GM10847 (cell line): ENCODE results near the gene MYH7.

ENCODE experiments used
- POLR2A ChIP-seq: IDR thresholded peaks from 2 replicates; pipeline ENCODE4 v1.6.1; 2011; ENCODE audit not compliant: insufficient read length; ENCODE audit errors: extremely low read depth

MYH7 gene

DNA sequence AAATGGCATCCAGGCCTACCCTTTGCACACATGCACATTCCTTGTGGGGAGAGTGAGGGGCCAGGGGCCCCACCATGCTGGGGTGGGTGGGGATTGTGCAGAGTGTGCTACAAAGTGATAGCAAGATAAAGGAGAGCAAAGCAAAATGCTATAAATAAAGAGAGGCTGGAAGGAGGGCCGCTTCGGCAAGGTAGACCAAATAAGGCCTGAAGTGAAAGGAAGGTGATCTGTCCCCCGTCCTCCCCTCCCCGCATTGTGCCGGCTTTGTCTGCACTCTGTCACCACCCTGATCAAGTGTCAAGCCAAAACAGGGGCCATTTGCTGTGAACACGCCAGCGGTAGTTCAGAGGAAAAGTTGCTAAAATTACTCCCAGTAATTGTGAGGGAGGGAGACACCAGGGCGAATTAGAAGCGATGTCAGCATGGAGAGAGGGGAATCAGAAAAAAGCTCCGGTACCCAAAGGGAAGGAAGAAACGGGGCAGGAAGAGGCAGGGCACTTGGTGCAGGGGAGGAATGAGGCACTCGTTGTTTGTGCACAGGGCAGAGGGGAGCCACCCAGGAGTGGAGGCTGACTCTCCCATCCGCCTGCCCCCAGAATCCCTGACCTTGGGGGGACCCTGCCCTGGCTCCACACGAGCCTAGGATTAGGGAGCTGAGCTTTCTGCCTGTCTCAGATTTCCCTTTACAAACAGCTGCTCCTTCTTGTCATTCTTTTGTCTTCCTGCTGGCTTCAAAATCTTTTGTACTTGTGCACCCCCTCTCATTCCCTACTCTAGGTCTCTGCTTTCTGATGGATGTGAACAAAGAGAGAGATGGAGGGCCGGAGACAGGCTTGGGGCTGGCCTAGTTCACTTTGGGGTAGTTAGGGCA, 2.9 kb upstream of the MYH7 start:
- no peak for TF ChIP-seq POLR2A

DNA sequence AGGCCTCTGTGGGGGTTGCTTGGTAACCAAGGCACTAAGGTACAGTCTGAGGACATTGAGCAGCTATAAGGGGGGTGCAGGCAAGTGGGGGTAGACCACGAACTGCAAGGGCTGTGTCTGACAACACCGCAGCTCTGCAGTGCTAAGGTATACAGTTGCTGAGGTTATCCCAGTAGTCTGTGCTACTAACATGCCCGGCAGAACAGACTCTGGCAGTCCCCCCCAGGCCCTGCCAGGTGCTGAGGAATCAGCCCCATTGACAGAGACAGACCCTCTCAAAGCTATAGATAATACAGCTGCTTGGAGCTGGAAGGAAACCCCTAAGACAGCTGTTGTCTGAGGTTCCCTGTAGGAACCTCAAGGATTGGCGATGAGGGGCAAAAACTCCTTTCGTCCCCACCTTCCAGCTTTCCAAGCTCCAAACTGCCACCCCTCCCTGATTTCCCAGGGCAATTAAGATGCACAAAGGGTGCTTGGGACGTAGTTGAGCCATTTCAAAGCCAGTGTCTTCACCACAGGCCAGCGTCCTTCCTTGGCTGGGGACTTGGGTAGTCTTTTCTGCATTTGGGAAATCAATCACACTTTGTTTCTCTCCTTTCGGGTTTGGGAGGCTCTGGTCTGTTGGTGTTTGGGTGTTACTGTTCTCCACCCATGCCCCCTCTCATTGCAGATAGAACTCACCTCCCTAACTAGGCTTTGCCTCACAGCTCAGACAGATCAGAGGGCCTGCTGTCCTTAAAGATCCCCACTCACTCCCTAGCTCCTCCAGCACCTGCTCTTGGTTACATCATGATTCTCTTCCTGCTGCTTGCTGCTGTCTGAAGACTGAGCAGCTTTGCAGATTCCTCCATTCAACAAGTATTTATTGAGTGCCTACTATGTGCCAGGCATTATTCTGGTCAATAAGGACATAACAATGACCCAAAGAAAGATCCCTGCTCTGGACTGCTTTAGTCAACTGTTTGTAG, 2.0 kb upstream of the MYH7 start:
- TF ChIP-seq POLR2A: no peak

DNA sequence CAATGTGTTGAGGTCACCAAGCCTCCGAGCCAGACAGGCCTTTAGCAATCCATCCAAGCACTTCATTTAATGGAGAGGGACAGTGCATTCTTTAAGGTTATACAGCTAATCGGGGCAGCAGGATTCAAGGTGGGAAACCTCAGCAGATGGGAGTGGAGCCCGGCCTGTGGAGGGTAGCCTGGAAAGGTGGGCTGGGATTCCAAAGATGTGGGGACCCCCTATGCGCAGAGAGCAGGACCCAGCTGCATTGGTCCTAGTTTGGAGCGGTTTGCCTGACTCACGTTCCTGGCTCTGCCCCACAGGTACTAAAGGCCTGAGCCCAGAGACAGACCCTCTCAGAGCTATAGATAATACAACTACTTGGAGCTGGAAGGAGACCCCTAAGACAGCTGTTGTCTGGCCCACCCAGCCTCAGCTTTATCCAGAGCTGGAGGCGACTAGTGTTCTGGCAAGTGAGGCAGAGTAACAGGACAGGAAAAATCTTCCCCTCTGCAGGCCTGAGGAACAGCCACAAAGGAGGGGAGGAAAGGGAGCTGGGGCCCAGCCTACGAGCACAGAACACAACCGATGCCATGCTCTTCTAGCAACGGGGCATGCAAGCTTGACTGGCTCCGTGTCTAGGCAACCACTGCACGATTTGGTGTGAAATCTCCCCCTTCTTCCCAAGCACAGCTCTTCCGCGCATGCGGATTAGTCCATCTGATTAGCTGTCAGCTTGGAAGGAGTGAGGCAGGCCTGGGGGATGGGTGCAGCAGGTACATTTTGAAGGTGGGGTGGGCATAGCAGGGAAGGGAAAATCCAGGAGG, 1.1 kb upstream of the MYH7 start:
- TF ChIP-seq POLR2A: no peak

DNA sequence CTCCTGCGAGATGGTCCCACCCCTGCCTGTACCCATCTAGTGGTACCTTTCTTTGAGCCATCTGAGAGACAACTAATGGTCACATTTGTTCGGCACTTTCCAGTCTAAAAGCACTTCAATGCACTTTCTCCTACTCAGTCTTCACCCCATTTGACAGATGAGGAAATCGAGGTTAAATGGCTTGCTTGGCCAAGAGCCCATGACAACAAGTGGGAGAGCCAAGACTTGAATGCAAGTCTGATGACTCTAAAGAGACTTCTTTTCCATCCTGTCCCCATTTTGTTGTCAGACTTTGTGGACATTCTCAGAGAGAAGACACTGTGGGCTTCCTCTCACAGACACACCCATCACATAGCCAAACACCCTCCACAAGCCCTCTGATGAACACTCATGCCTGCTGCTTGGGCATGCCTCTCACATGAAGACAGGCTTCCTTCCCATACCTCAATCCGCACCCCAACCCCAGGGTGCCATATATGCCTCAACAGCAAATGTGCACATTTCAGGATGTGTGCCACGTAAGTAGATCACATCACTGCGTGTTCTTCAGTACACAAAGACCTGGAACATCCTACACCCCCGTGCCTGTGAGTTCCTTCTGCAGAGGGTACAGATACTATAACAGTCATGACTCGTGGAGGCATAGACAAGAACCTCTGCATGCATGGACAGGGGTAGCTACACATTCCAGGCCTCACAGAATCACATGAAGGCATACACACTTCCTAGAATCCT, 805 bp downstream of the MYH7 start:
- no peak for TF ChIP-seq POLR2A

DNA sequence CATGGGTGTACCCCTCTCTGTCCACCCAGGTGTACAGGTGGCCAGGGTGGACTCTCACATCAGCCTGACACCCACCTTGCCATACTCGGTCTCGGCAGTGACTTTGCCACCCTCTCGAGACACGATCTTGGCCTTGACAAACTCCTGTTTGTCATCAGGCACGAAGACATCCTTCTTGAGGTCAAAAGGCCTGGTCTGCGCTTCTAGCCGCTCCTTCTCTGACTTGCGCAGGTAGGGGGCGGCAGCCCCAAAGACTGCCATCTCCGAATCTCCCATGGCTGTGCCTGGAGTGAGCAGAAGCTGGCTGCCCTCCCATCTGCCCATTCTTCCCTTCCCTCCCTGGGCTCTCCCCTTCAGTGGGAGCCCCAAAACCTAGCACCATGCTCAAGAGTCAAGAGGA, 2.0 kb downstream of the MYH7 start:
- no peak for TF ChIP-seq POLR2A

DNA sequence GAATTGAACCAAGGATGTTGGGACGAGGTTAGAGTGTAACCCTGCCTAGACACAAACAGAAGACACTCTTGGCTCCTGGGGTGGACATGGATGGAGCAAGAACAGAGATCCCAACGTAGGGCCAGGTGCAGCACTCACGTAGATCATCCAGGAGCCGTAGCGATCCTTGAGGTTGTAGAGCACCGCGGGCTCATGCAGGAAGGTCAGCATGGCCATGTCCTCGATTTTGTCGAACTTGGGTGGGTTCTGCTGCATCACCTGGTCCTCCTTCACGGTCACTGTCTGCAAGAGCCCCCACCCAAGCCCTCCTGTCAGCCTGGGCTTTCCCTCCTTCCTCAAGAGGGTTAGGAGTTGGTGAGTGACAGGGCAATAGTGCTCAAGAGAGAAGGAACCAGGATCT, 2.5 kb downstream of the MYH7 start:
- TF ChIP-seq POLR2A: no peak

DNA sequence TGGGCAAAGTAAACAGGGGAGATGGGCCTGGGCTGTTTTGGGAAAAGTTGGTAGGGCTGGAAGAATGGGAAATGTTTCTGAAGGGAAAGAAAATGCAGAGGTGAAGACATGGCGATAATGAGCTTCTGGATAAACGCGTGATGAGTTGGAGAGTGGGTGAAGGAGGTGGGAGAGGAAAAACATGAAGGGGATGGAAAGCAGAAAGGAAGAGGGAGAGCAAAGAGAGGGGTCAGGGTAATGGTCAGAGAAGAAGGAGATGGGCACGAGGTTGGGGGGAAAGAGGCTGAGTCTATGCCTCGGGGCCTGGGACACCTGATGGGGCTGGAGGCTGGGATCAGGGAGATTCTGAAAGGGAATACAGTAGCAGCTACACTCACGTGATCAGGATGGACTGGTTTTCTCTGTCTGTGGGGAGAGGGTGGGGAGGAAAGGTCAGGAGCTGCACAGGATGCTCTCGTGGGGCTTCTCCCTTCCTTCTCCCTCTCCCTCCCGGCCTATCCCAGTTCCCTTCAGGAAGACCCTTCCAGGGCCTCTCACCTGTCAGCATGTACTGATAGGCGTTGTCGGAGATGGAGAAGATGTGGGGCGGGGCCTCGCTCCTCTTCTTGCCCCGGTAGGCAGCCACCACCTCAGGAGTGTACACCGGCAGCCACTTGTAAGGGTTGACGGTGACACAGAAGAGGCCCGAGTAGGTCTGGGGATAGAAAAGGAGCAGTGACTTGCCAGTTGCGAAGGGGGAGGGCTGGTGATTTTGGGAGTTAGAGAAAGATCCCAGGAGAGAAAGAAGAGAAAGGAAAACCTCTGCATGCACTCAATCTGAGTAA, 3.1 kb downstream of the MYH7 start:
- TF ChIP-seq POLR2A: no peak

DNA sequence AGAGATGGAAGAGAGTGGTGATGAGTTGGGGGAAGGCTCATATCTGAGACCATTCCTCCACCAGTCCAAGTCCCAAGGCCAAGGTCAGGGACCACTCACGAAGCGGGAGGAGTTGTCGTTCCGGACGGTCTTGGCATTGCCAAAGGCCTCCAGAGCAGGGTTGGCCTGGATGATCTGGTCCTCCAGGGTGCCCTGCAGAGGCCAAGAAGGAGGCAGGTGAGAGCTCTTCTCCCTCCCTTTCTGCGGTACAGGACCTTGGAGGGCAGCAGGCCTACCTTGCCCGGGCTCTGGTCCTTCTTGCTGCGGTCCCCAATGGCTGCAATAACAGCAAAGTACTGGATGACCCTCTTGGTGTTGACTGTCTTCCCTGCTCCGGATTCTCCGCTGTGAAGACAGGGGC, 4.0 kb downstream of the MYH7 start:
- TF ChIP-seq POLR2A: no peak

DNA sequence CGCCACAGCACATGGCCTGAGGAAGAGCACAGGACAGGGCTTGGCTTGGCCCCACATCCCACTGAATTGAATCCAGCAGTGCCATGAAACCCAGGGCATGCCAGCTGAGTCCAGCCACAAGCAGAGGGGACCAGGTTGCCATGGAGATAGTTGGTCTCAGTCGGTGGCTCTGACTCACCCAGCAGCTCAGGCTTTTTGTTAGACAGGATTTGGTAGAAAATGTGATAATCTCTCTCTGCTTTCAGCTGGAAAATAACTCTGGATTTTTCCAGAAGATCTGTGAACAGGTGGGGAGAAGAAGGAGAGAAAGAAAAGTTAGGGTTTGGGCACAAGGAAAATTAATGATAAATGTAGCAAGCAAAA, 4.8 kb downstream of the MYH7 start:
- TF ChIP-seq POLR2A: no peak

DNA sequence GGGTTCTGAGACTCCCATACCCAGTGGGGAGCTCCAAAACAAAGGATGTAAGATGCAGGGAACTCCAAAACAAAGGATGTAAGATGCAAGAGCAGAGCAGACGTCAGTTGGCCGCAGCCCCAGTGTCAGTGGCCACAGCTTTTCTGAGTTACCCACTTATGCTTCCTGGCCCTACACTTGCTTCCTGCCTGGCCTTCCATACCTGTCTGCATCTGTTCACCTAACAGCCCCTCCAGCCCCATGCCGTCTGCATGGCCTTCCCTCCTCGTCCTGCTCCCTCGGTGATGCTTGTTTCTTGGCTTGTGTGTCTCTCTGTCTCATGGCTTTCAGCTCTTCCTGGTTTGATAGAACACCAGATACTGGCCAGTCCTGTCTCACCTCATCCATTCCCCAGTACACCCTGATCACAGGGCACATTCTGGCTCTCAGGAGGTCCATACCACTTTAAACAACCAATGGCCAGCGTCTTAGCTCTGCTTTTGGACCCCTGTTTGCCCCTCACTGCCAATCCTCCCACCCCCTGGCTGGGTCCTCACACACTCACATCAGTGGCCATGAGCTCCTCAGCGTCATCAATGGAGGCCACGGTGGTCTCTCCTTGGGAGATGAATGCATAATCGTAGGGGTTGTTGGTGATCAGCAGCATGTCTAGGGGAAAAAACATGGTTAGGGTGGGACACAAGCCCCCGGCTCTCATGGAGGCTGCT, 5.3 kb downstream of the MYH7 start:
- TF ChIP-seq POLR2A: no peak

DNA sequence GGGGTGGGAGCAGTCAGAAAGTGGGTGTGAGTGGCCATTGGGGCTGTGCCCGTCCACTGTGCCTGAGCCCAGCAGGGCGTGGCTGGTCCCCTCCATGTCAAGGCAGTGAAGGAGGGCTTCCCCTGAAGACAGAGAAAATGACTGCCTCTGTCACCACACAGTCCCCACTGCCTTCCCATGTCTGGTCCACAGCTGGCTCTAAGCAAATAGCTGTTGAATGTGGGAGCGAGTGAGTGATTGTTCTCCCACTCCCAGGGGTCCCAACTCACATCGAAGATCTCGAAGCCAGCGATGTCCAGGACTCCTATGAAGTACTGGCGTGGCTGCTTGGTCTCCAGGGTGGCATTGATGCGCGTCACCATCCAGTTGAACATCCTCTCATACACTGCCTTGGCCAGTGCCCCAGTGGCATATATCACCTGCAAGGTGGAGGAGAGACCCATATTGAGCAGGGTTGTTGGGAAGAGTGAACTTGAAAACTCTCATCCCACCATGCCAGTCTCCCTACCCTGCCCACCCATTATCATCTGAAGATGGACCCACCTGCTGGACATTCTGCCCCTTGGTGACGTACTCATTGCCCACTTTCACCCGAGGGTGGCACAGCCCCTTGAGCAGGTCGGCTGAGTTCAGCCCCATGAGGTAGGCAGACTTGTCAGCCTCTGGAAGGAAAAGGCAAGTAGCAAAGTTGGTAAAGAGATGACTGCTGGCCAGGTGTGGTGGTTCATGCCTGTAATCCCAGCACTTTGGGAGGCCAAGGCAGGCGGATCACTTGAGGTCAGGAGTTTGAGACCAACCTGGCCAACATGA, 6.6 kb downstream of the MYH7 start:
- no peak for TF ChIP-seq POLR2A

DNA sequence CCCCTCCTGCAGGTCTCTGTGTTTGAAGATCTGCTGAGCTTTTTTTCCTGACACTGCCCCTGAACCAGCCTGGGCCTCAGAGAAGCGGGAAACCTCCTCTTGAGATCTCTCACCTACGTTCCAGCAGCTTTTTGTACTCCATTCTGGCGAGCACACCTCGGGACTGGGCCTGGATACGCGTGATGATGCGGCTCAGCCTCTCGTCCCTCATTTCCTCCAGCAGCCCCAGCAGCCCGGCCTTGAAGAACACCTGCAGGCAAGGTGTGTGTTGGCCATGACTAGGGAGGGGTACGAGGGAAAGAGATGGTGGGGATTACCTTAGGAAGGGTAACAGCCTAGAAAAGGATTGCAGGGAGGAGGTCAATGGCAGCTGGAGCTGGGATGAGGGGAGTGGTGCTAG, 10.3 kb downstream of the MYH7 start:
- TF ChIP-seq POLR2A: no peak
